ENCODE data around the gene FGFRL1. TPM values are rescaled to one million over a fixed set of nuclear protein-coding genes. Genes with fewer than 3 reads are reported as not detected.

FGFRL1 gene
- total RNA-seq, 2 experiments from 2014 or later: 17.6 to 23.5 TPM

GRCh38 chr4:1033840-1034551 is 22.6 kb downstream of the FGFRL1 start:
- ChIA-PET CTCF (no interaction called here), POLR2A (no interaction called here)
- Mint-ChIP-seq H3K4me1 (no peaks in the 10 kb centered on the region), H3K36me3 (ENCODE audit: low read depth) (no peaks in the 10 kb centered on the region), H3K9me3 (ENCODE audit: low read depth) (no peaks in the 10 kb centered on the region), H3K4me3 (no peak overlapping the region), H3K27me3 (no peaks in the 10 kb centered on the region), H3K27ac (no peak overlapping the region)
- intact Hi-C loops (cut with DNase I, micrococcal nuclease): no loop called here
- DNase-seq (no peak), ATAC-seq (no peak)

GRCh38 chr4:1035510-1035909 is 24.1 kb downstream of the FGFRL1 start:
- Mint-ChIP-seq H3K36me3 (ENCODE audit: low read depth) (no peaks in the 10 kb centered on the region), H3K27ac (no peak overlapping the region), H3K9me3 (ENCODE audit: low read depth) (no peaks in the 10 kb centered on the region), H3K27me3 (no peaks in the 10 kb centered on the region), H3K4me3 (no peak overlapping the region), H3K4me1 (no peaks in the 10 kb centered on the region)
- intact Hi-C loops (cut with DNase I, micrococcal nuclease): no loop called here
- no peak for ATAC-seq
- no peak for DNase-seq
- ChIA-PET POLR2A (no interaction called here), CTCF (no interaction called here)

- no peaks in the 10 kb centered on the region for H3K9me3 Mint-ChIP-seq (ENCODE audit: low read depth)
- no peak overlapping the region for H3K27ac Mint-ChIP-seq
- H3K4me3 Mint-ChIP-seq: no peak overlapping the region
- DNase-seq: no peak
- no peaks in the 10 kb centered on the region for H3K4me1 Mint-ChIP-seq
- H3K27me3 Mint-ChIP-seq: no peaks in the 10 kb centered on the region
- POLR2A ChIA-PET: no interaction called here
- intact Hi-C loops (cut with DNase I, micrococcal nuclease): no loop called here
- H3K36me3 Mint-ChIP-seq (ENCODE audit: low read depth): no peaks in the 10 kb centered on the region
- ATAC-seq: no peak
- CTCF ChIA-PET: interaction anchor here (0.6 kb wide), 1 partner anchor 38 kb away, joined by 3 read pairs; no protein-coding TSS in a partner anchor
Measured at GRCh38 chr4:1036095-1036494, 24.7 kb downstream of the FGFRL1 start.

- H3K27me3 Mint-ChIP-seq: no peaks in the 10 kb centered on the region
- no peak for ATAC-seq
Measured at GRCh38 chr4:1036976-1037810, 25.8 kb downstream of the FGFRL1 start.

GRCh38 chr4:1038948-1039492 is 27.6 kb downstream of the FGFRL1 start:
- Mint-ChIP-seq H3K4me1 (no peaks in the 10 kb centered on the region), H3K4me3 (no peak overlapping the region), H3K36me3 (ENCODE audit: low read depth) (no peaks in the 10 kb centered on the region), H3K9me3 (ENCODE audit: low read depth) (no peaks in the 10 kb centered on the region), H3K27me3 (peaks cover 3% of the 10 kb centered on the region), H3K27ac (no peak overlapping the region)
- DNase-seq (no peak), ATAC-seq (no peak)
- CTCF ChIA-PET: no interaction called here
- intact Hi-C loops (cut with DNase I, micrococcal nuclease): no loop called here
- POLR2A ChIA-PET: no interaction called here

More at GRCh38 chr4:1036976-1037810, 25.8 kb downstream of the FGFRL1 start:
- POLR2A ChIA-PET: no interaction called here
- intact Hi-C loops (cut with DNase I, micrococcal nuclease): no loop called here
- Mint-ChIP-seq H3K4me3 (no peak overlapping the region), H3K27ac (no peak overlapping the region), H3K36me3 (ENCODE audit: low read depth) (no peaks in the 10 kb centered on the region), H3K9me3 (ENCODE audit: low read depth) (no peaks in the 10 kb centered on the region), H3K4me1 (no peaks in the 10 kb centered on the region)
- DNase-seq: no peak
- CTCF ChIA-PET: interaction anchor here (0.6 kb wide), 1 partner anchor 37 kb away, joined by 3 read pairs; no protein-coding TSS in a partner anchor

GRCh38 chr4:1039493-1040343 is 28.3 kb downstream of the FGFRL1 start:
- no peak for ATAC-seq
- CTCF ChIA-PET: no interaction called here
- no peak overlapping the region for H3K27ac Mint-ChIP-seq
- POLR2A ChIA-PET: no interaction called here
- intact Hi-C loops (cut with DNase I, micrococcal nuclease): no loop called here
- DNase-seq: no peak
- no peak overlapping the region for H3K4me3 Mint-ChIP-seq
- peaks cover 3% of the 10 kb centered on the region for H3K27me3 Mint-ChIP-seq
- H3K36me3 Mint-ChIP-seq (ENCODE audit: low read depth): no peaks in the 10 kb centered on the region
- H3K4me1 Mint-ChIP-seq: no peaks in the 10 kb centered on the region
- H3K9me3 Mint-ChIP-seq (ENCODE audit: low read depth): no peaks in the 10 kb centered on the region

GRCh38 chr4:1040344-1041146 is 29.1 kb downstream of the FGFRL1 start:
- ATAC-seq: no peak
- CTCF ChIA-PET: no interaction called here
- POLR2A ChIA-PET: no interaction called here
- no peak overlapping the region for H3K27ac Mint-ChIP-seq
- intact Hi-C loops (cut with DNase I, micrococcal nuclease): no loop called here
- no peaks in the 10 kb centered on the region for H3K4me1 Mint-ChIP-seq
- H3K4me3 Mint-ChIP-seq: no peak overlapping the region
- H3K36me3 Mint-ChIP-seq (ENCODE audit: low read depth): no peaks in the 10 kb centered on the region
- DNase-seq: no peak
- H3K27me3 Mint-ChIP-seq: peaks cover 6% of the 10 kb centered on the region
- H3K9me3 Mint-ChIP-seq (ENCODE audit: low read depth): no peaks in the 10 kb centered on the region

GRCh38 chr4:1041147-1041935 is 29.9 kb downstream of the FGFRL1 start:
- ATAC-seq: no peak
- no peak for DNase-seq
- intact Hi-C loops (cut with DNase I, micrococcal nuclease): no loop called here
- Mint-ChIP-seq H3K36me3 (ENCODE audit: low read depth) (no peaks in the 10 kb centered on the region), H3K27me3 (peaks cover 8% of the 10 kb centered on the region), H3K4me3 (no peak overlapping the region), H3K4me1 (no peaks in the 10 kb centered on the region), H3K27ac (no peak overlapping the region), H3K9me3 (ENCODE audit: low read depth) (no peaks in the 10 kb centered on the region)
- ChIA-PET POLR2A (no interaction called here), CTCF (no interaction called here)

GRCh38 chr4:1041936-1042330 is 30.5 kb downstream of the FGFRL1 start:
- DNase-seq (no peak), ATAC-seq (no peak)
- Mint-ChIP-seq H3K27me3 (peaks cover 10% of the 10 kb centered on the region), H3K4me1 (no peaks in the 10 kb centered on the region), H3K27ac (no peak overlapping the region), H3K36me3 (ENCODE audit: low read depth) (peaks cover 2% of the 10 kb centered on the region), H3K4me3 (no peak overlapping the region), H3K9me3 (ENCODE audit: low read depth) (no peaks in the 10 kb centered on the region)
- intact Hi-C loops (cut with DNase I, micrococcal nuclease): no loop called here
- ChIA-PET CTCF (no interaction called here), POLR2A (no interaction called here)

GRCh38 chr4:1042352-1043055 is 31.1 kb downstream of the FGFRL1 start:
- no peak overlapping the region for H3K27ac Mint-ChIP-seq
- H3K4me1 Mint-ChIP-seq: no peaks in the 10 kb centered on the region
- no peaks in the 10 kb centered on the region for H3K9me3 Mint-ChIP-seq (ENCODE audit: low read depth)
- intact Hi-C loops (cut with DNase I, micrococcal nuclease): no loop called here
- POLR2A ChIA-PET: no interaction called here
- no peak for ATAC-seq
- no peak for DNase-seq
- peaks cover 14% of the 10 kb centered on the region for H3K27me3 Mint-ChIP-seq
- CTCF ChIA-PET: no interaction called here
- peaks cover 2% of the 10 kb centered on the region for H3K36me3 Mint-ChIP-seq (ENCODE audit: low read depth)
- H3K4me3 Mint-ChIP-seq: no peak overlapping the region

Data from activated CD4-positive, alpha-beta T cell treated with anti-CD3 and anti-CD28 coated beads for 36 hours (primary cell).